ENCODE measurements around the gene ANXA4.

DNA sequence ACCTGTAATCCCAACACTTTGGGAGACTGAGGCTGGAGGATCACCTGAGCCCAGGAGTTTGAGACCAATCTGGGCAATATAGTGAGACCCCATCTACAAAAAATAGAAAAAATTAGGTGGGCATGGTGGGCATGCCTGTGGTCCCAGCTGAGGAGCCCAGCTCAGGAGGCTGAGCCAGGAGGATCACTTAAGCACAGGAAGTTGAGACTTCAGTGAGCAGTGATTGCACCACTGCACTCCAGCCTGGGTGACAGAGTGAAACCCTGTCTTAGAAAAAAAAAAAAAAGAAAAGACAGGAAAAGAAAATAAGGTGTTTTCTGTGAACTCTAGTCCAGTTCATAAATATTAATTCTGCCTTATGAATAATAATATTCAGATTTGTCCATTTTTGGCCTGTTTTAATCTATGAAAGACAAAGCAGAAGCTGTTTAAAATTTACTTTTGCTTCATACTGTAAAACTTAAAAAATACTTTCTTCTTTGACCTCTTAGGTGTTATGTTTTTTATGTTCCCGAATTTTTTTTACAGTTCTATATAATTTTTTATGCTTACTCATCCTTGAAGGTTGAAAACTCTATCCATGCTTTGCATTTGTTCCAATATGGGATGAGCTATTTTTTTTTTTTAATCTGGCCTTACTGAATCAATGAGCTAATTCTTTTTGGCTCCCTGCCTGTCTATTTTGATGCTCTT, 8.4 kb upstream of the ANXA4 start:
- TF ChIP-seq, protein P1, sequence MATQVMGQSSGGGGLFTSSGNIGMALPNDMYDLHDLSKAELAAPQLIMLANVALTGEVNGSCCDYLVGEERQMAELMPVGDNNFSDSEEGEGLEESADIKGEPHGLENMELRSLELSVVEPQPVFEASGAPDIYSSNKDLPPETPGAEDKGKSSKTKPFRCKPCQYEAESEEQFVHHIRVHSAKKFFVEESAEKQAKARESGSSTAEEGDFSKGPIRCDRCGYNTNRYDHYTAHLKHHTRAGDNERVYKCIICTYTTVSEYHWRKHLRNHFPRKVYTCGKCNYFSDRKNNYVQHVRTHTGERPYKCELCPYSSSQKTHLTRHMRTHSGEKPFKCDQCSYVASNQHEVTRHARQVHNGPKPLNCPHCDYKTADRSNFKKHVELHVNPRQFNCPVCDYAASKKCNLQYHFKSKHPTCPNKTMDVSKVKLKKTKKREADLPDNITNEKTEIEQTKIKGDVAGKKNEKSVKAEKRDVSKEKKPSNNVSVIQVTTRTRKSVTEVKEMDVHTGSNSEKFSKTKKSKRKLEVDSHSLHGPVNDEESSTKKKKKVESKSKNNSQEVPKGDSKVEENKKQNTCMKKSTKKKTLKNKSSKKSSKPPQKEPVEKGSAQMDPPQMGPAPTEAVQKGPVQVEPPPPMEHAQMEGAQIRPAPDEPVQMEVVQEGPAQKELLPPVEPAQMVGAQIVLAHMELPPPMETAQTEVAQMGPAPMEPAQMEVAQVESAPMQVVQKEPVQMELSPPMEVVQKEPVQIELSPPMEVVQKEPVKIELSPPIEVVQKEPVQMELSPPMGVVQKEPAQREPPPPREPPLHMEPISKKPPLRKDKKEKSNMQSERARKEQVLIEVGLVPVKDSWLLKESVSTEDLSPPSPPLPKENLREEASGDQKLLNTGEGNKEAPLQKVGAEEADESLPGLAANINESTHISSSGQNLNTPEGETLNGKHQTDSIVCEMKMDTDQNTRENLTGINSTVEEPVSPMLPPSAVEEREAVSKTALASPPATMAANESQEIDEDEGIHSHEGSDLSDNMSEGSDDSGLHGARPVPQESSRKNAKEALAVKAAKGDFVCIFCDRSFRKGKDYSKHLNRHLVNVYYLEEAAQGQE (IDR thresholded peaks at IDR 0.05) = no peak
- TF ChIP-seq, protein P2, sequence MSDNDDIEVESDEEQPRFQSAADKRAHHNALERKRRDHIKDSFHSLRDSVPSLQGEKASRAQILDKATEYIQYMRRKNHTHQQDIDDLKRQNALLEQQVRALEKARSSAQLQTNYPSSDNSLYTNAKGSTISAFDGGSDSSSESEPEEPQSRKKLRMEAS (IDR thresholded peaks at IDR 0.05) = no peak
- TF ChIP-seq, protein P3, sequence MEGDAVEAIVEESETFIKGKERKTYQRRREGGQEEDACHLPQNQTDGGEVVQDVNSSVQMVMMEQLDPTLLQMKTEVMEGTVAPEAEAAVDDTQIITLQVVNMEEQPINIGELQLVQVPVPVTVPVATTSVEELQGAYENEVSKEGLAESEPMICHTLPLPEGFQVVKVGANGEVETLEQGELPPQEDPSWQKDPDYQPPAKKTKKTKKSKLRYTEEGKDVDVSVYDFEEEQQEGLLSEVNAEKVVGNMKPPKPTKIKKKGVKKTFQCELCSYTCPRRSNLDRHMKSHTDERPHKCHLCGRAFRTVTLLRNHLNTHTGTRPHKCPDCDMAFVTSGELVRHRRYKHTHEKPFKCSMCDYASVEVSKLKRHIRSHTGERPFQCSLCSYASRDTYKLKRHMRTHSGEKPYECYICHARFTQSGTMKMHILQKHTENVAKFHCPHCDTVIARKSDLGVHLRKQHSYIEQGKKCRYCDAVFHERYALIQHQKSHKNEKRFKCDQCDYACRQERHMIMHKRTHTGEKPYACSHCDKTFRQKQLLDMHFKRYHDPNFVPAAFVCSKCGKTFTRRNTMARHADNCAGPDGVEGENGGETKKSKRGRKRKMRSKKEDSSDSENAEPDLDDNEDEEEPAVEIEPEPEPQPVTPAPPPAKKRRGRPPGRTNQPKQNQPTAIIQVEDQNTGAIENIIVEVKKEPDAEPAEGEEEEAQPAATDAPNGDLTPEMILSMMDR (IDR thresholded peaks at IDR 0.05; ENCODE audit: low read depth, low read length, missing input control) = no peak

Measured in liver (tissue), 2 donors.